H9 (cell line): ENCODE results near the gene ZNF423. TPM values are rescaled to one million over a fixed set of nuclear protein-coding genes. Genes with fewer than 3 reads are reported as not detected.

ENCODE experiments used
- DNase-seq: peaks from one replicate; pipeline ENCODE4 v3.0.0-alpha.2; 2017
- H2AFZ ChIP-seq: one replicate; pipeline ENCODE4 v1.6.1; 2013; ENCODE audit warnings: mild to moderate bottlenecking, low read length, control low read depth, moderate library complexity
- H2AK5ac ChIP-seq: 2 replicates; pipeline ENCODE4 v1.6.1; 2013; ENCODE audit warnings: low read length, control low read depth, mixed read lengths; ENCODE audit not compliant: insufficient read length
- H2BK120ac ChIP-seq: one replicate; pipeline ENCODE4 v1.6.1; 2013; ENCODE audit warnings: low read depth, mild to moderate bottlenecking, low read length, control low read depth, inconsistent platforms; ENCODE audit not compliant: poor library complexity, severe bottlenecking
- H2BK12ac ChIP-seq: 2 replicates; pipeline ENCODE4 v1.6.1; 2013; ENCODE audit warnings: low read length, control low read depth, mixed read lengths, low read depth; ENCODE audit not compliant: insufficient read length
- H2BK15ac ChIP-seq: 2 replicates; pipeline ENCODE4 v1.6.1; 2013; ENCODE audit warnings: low read depth, low read length, control low read depth
- H2BK20ac ChIP-seq: one replicate; pipeline ENCODE4 v1.6.1; 2013; ENCODE audit warnings: low read depth, mild to moderate bottlenecking, low read length, control low read depth, inconsistent platforms; ENCODE audit not compliant: poor library complexity, severe bottlenecking
- H2BK5ac ChIP-seq: 2 replicates; pipeline ENCODE4 v1.6.1; 2013; ENCODE audit warnings: low read length, control low read depth, mixed read lengths; ENCODE audit not compliant: insufficient read length
- H3K14ac ChIP-seq: 2 replicates; pipeline ENCODE4 v1.6.1; 2013; ENCODE audit warnings: low read length, control low read depth; ENCODE audit not compliant: insufficient read depth
- H3K18ac ChIP-seq: 2 replicates; pipeline ENCODE4 v1.6.1; 2013; ENCODE audit warnings: low read depth, mild to moderate bottlenecking, mixed read lengths, low read length, control low read depth; ENCODE audit not compliant: insufficient read length
- H3K23ac ChIP-seq: 2 replicates; pipeline ENCODE4 v1.6.1; 2013; ENCODE audit warnings: low read length, control low read depth, mixed read lengths, low read depth; ENCODE audit not compliant: insufficient read length
- H3K23me2 ChIP-seq: 2 replicates; pipeline ENCODE4 v1.6.1; 2013; ENCODE audit warnings: low read depth, mild to moderate bottlenecking, mixed read lengths, low read length, control low read depth; ENCODE audit not compliant: insufficient read length, poor library complexity, severe bottlenecking
- H3K27ac ChIP-seq: 2 replicates; pipeline ENCODE4 v1.5.1; 2013; ENCODE audit warnings: low read length, control low read depth, mixed read lengths, low read depth; ENCODE audit not compliant: insufficient read length
- H3K27me3 ChIP-seq: 2 replicates; pipeline ENCODE4 v1.6.1; 2013; ENCODE audit warnings: low read length, control low read depth, inconsistent platforms; ENCODE audit not compliant: insufficient read depth
- H3K4ac ChIP-seq: 2 replicates; pipeline ENCODE4 v1.6.1; 2013; ENCODE audit warnings: low read depth, mild to moderate bottlenecking, control low read depth, inconsistent platforms, low read length, moderate library complexity
- H3K4me1 ChIP-seq: 2 replicates; pipeline ENCODE4 v1.6.1; 2013; ENCODE audit warnings: low read length, control low read depth, inconsistent platforms; ENCODE audit not compliant: insufficient read depth
- H3K4me2 ChIP-seq: 2 replicates; pipeline ENCODE4 v1.6.1; 2013; ENCODE audit warnings: low read length, control low read depth, mixed read lengths; ENCODE audit not compliant: insufficient read length, insufficient read depth
- H3K56ac ChIP-seq: 2 replicates; pipeline ENCODE4 v1.6.1; 2013; ENCODE audit warnings: low read depth, mild to moderate bottlenecking, mixed read lengths, low read length, control low read depth; ENCODE audit not compliant: insufficient read length
- H3K79me1 ChIP-seq: 2 replicates; pipeline ENCODE4 v1.6.1; 2013; ENCODE audit warnings: low read depth, mild to moderate bottlenecking, moderate library complexity, low read length, control low read depth, inconsistent platforms; ENCODE audit not compliant: insufficient read depth, poor library complexity, severe bottlenecking
- H3K79me2 ChIP-seq: 2 replicates; pipeline ENCODE4 v1.6.1; 2013; ENCODE audit warnings: low read length, control low read depth, inconsistent platforms; ENCODE audit not compliant: insufficient read depth
- H3K9ac ChIP-seq: 2 replicates; pipeline ENCODE4 v1.6.1; 2013; ENCODE audit warnings: low read length, control low read depth, mixed read lengths; ENCODE audit not compliant: insufficient read length; ENCODE audit errors: extremely low read depth
- H3K9me3 ChIP-seq: one replicate; pipeline ENCODE4 v1.6.1; 2013; ENCODE audit warnings: low read depth, low read length, inconsistent platforms; ENCODE audit not compliant: control insufficient read depth
- H3T11ph ChIP-seq: one replicate; pipeline ENCODE4 v1.6.1; 2013; ENCODE audit warnings: mild to moderate bottlenecking, low read length, control low read depth, inconsistent platforms
- H4K20me1 ChIP-seq: one replicate; pipeline ENCODE4 v1.6.1; 2013; ENCODE audit not compliant: control insufficient read depth, insufficient read length, insufficient read depth
- H4K5ac ChIP-seq: 2 replicates; pipeline ENCODE4 v1.6.1; 2013; ENCODE audit warnings: low read depth, mild to moderate bottlenecking, mixed read lengths, low read length, control low read depth; ENCODE audit not compliant: insufficient read length
- H4K8ac ChIP-seq: replicated peaks from 2 replicates; pipeline ENCODE4 v1.6.1; 2013; ENCODE audit warnings: low read length, control low read depth, mixed read lengths, low read depth; ENCODE audit not compliant: insufficient read length
- H4K91ac ChIP-seq: 2 replicates; pipeline ENCODE4 v1.6.1; 2013; ENCODE audit warnings: low read depth, mild to moderate bottlenecking, moderate library complexity, mixed read lengths, low read length, control low read depth; ENCODE audit not compliant: insufficient read length
- H3K27ac Mint-ChIP-seq, 3 experiments: 2 replicates in 2 of 3; 3 replicates in 1 of 3; pipeline ENCODE4 v1.8.0; 2020 to 2021; ENCODE audit warnings: mixed read lengths in 3 of 3, mild to moderate bottlenecking in 1 of 3, moderate library complexity in 1 of 3
- H3K27me3 Mint-ChIP-seq: 2 replicates; pipeline ENCODE4 v1.8.0; 2021; ENCODE audit warnings: low read depth, mild to moderate bottlenecking, moderate library complexity, mixed read lengths
- H3K36me3 Mint-ChIP-seq, 3 experiments: 2 replicates in 2 of 3; 3 replicates in 1 of 3; pipeline ENCODE4 v1.8.0; 2020 to 2021; ENCODE audit warnings: low read depth in 3 of 3, mixed read lengths in 3 of 3; ENCODE audit not compliant: insufficient read depth in 1 of 3
- H3K4me1 Mint-ChIP-seq, 2 experiments: 2 replicates each; pipeline ENCODE4 v1.8.0; 2020; ENCODE audit warnings: mixed read lengths in 2 of 2
- H3K4me3 Mint-ChIP-seq, 2 experiments: 2 replicates in 1 of 2; 3 replicates in 1 of 2; pipeline ENCODE4 v1.8.0; 2020 to 2021; ENCODE audit warnings: mild to moderate bottlenecking in 2 of 2, mixed read lengths in 2 of 2, moderate library complexity in 1 of 2
- H3K9me3 Mint-ChIP-seq, 2 experiments: 2 replicates in 1 of 2; 3 replicates in 1 of 2; pipeline ENCODE4 v1.8.0; 2020; ENCODE audit warnings: mild to moderate bottlenecking in 2 of 2, mixed read lengths in 2 of 2, moderate library complexity in 1 of 2
- CTCF ChIP-seq: fragments of 200-600 bp; sonication (generic); conservative IDR thresholded peaks from 3 replicates; pipeline ENCODE4 v1.8.0; 2021; ENCODE audit warnings: antibody characterized with exemption, mild to moderate bottlenecking
- WGBS: extraction: QIAGEN DNeasy Blood & Tissue Kit; methylation state at CpG from one replicate; pipeline ENCODE4 v1.1.7; 2013; ENCODE audit warnings: missing lambda C conversion rate, low lambda C conversion rate, mixed read lengths; ENCODE audit not compliant: insufficient read length; ENCODE audit errors: extremely low coverage; 5-methylcytosine and 5-hydroxymethylcytosine counted together
- total RNA-seq: library from RNA; stranded (reverse); gene quantifications from 2 replicates; pipeline ENCODE4 v1.2.1, GENCODE V29; 2021

ZNF423 gene
- total RNA-seq, 1 experiment from 2014 or later = 51.5 TPM

- Histone ChIP-seq H3K23ac (no peak overlapping the region), H3K79me2 (no peaks in the 10 kb centered on the region), H4K5ac (no peak overlapping the region), H3T11ph (no peak overlapping the region), H3K23me2 (no peaks in the 10 kb centered on the region), H2BK20ac (no peak overlapping the region), H4K8ac (no peak overlapping the region), H3K56ac (no peak overlapping the region), H4K91ac (no peak overlapping the region), H3K79me1 (no peaks in the 10 kb centered on the region), H2BK12ac (no peak overlapping the region), H4K20me1 (no peaks in the 10 kb centered on the region), H2AFZ (no peak overlapping the region), H3K14ac (no peak overlapping the region), H3K4me2 (no peak overlapping the region), H2BK120ac (no peak overlapping the region), H3K27ac (no peak overlapping the region), H2AK5ac (no peak overlapping the region), H2BK15ac (no peak overlapping the region), H3K9ac (no peak overlapping the region), H3K27me3 (no peaks in the 10 kb centered on the region), H2BK5ac (no peak overlapping the region), H3K18ac (no peak overlapping the region), H3K9me3 (no peaks in the 10 kb centered on the region), H3K4ac (no peak overlapping the region), H3K4me1 (peaks cover 4% of the 10 kb centered on the region; the same call in 1 of the 2 replicates)
- TF ChIP-seq CTCF = no peak
- no CpG with 5 or more reads among the region's 13 CpGs for WGBS
- no peaks in the 10 kb centered on the region; a peak in 1 of 7 replicates for H3K36me3 Mint-ChIP-seq
- H3K4me1 Mint-ChIP-seq = peaks cover 51 to 65% of the 10 kb centered on the region in 2 experiments
- H3K4me3 Mint-ChIP-seq = no peak overlapping the region
- no peak overlapping the region for H3K27ac Mint-ChIP-seq
- H3K9me3 Mint-ChIP-seq = no peaks in the 10 kb centered on the region
- H3K27me3 Mint-ChIP-seq = no peaks in the 10 kb centered on the region
- no peak for DNase-seq
Measured at GRCh38 chr16:49528866-49529288, 327.0 kb downstream of the ZNF423 start.
